Activated CD4-positive, alpha-beta memory T cell treated with anti-CD3 and anti-CD28 coated beads for 36 hours (primary cell): Measurements from ENCODE around the gene SLCO1B3. TPM values are rescaled to one million over a fixed set of nuclear protein-coding genes. Genes with fewer than 3 reads are reported as not detected.

Experiments used
- CTCF ChIA-PET: fragments of 350-600 bp; sonication (Branson Sonifier 250); formaldehyde crosslinking; loops from one replicate; lab custom pipeline; 2021; ENCODE audit warnings: antibody characterized with exemption, inconsistent platforms; lab: Charles Lee
- POLR2A ChIA-PET: fragments of 350-600 bp; sonication (Branson Sonifier 250); formaldehyde crosslinking; loops from one replicate; lab custom pipeline; 2021; ENCODE audit warnings: antibody characterized with exemption; lab: Charles Lee
- DNase-seq: peaks from one replicate; pipeline ENCODE4 v3.0.0-alpha.2; 2020
- H3K27ac Mint-ChIP-seq: one replicate; pipeline ENCODE4 v1.8.0; 2021; ENCODE audit warnings: mixed read lengths
- H3K27me3 Mint-ChIP-seq: one replicate; pipeline ENCODE4 v1.8.0; 2021; ENCODE audit warnings: mixed read lengths
- H3K36me3 Mint-ChIP-seq: one replicate; pipeline ENCODE4 v1.8.0; 2021; ENCODE audit warnings: mixed read lengths
- H3K4me1 Mint-ChIP-seq: one replicate; pipeline ENCODE4 v1.8.0; 2021; ENCODE audit warnings: low read depth, mixed read lengths
- H3K4me3 Mint-ChIP-seq: one replicate; pipeline ENCODE4 v1.8.0; 2021; ENCODE audit warnings: mild to moderate bottlenecking, mixed read lengths
- H3K9me3 Mint-ChIP-seq: one replicate; pipeline ENCODE4 v1.8.0; 2021; ENCODE audit warnings: mixed read lengths
- intact Hi-C: fragments of 100-400 bp; cut with micrococcal nuclease; formaldehyde crosslinking; loops from one replicate; pipeline ENCODE4 v1.15.1; 2023
- total RNA-seq, 2 experiments: library from RNA; stranded (reverse); gene quantifications; one replicate each; pipeline ENCODE4 v1.2.3, GENCODE V29; 2021

The SLCO1B3 gene
- total RNA-seq, 2 experiments from 2014 or later: not detected

DNA sequence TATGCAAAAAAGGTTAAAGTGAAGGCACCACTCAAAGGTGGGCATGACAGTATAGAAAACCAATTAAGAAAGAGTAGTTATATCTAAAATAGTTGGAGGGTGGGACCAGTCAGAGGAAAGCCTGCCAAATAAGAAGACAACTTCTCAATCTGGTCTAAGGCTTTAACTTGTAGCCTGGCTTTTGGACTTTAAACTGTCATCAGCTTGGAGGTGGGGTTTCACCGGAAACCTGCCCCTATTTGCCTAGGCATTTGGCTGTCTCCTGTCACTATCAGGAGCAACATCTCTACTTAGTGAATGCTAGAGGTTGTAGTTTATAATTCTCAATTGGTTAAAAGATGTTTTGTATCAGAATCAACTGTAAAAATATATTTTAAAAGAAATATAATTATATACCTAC is 107.3 kb downstream of the SLCO1B3 start:
- intact Hi-C loops: no loop called here

DNA sequence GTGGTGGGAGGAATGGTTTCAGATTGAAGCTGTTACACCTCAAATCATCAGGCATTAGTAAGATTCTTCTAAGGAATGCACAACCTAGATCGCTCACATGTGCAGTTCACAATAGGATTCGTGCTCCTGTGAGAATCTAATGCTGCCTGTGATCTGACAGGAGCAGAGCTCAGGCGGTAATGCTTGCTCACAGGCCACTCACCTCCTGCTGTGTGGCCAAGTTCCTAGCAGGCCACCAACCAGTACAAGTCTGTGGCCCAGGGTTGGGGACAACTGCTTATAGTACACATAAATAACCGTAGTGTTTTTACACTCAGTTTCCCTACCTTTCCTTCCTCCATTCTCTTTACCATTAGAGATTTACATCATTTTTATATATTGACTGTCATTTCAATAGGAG is 121.4 kb downstream of the SLCO1B3 start:
- peaks cover 4% of the 10 kb centered on the region for H3K9me3 Mint-ChIP-seq
- no peak for DNase-seq
- POLR2A ChIA-PET: no interaction called here
- H3K27me3 Mint-ChIP-seq: no peaks in the 10 kb centered on the region
- H3K27ac Mint-ChIP-seq: no peak overlapping the region
- H3K4me1 Mint-ChIP-seq: no peaks in the 10 kb centered on the region
- intact Hi-C loops: no loop called here
- H3K36me3 Mint-ChIP-seq: no peaks in the 10 kb centered on the region
- H3K4me3 Mint-ChIP-seq: no peak overlapping the region
- CTCF ChIA-PET: no interaction called here

More for the DNA sequence above, 107.3 kb downstream of the SLCO1B3 start:
- Mint-ChIP-seq H3K4me1 (no peaks in the 10 kb centered on the region), H3K9me3 (no peaks in the 10 kb centered on the region), H3K36me3 (no peaks in the 10 kb centered on the region), H3K27me3 (no peaks in the 10 kb centered on the region), H3K27ac (no peak overlapping the region), H3K4me3 (no peak overlapping the region)
- ChIA-PET CTCF (no interaction called here), POLR2A (no interaction called here)
- DNase-seq: no peak

DNA sequence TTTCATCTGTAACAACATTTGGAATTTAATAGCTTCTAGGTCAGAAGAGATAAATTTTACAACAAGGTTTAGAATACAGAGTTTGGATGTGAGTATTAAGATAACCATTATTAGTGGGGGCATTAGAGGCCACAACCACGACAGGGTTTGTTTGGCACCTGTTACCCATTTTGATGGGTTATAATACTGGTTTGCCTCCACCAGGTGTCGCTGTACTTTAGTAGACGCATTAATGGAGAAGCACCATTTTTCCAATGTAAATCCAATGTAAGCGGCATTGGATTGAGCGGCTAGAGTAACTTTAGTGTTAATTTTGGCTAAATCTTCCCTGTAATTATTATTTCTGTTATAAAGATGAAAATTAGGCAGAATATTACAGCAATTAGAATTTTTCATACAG is 136.2 kb downstream of the SLCO1B3 start:
- H3K27ac Mint-ChIP-seq: no peak overlapping the region
- DNase-seq: peak; percentile 14
- H3K4me1 Mint-ChIP-seq: no peaks in the 10 kb centered on the region
- no peaks in the 10 kb centered on the region for H3K36me3 Mint-ChIP-seq
- no peak overlapping the region for H3K4me3 Mint-ChIP-seq
- no peaks in the 10 kb centered on the region for H3K9me3 Mint-ChIP-seq
- intact Hi-C loops: loop anchor here (2.0 kb wide), 1 partner anchor 224 kb away; no protein-coding TSS in a partner anchor
- POLR2A ChIA-PET: no interaction called here
- no peaks in the 10 kb centered on the region for H3K27me3 Mint-ChIP-seq
- CTCF ChIA-PET: no interaction called here

DNA sequence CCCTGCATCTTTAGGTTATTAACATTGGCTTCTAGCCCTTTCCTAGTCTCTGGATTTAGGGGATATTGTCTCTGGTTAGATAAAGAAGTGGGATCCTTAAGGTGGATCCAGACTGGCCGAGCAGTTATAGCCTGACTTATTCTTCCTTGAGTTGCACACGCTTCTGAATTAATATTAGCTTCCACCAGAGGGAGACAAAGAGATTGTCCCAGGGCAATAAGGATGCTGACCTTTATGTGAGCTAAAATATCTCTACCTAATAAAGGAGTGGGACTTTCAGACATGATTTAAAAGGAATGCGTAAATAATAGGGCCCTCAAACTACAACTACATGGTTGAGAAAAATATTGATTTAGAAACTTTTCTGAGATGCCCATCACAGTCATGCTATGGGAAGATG is 139.7 kb downstream of the SLCO1B3 start:
- Mint-ChIP-seq H3K4me3 (no peak overlapping the region), H3K36me3 (no peaks in the 10 kb centered on the region), H3K9me3 (no peaks in the 10 kb centered on the region), H3K4me1 (no peaks in the 10 kb centered on the region), H3K27me3 (no peaks in the 10 kb centered on the region), H3K27ac (no peak overlapping the region)
- CTCF ChIA-PET: interaction anchor here (1.2 to 1.3 kb wide), 2 partner anchors 14 to 215 kb away, joined by 3 to 4 read pairs; no protein-coding TSS in a partner anchor
- DNase-seq: no peak
- POLR2A ChIA-PET: no interaction called here
- intact Hi-C loops: no loop called here

DNA sequence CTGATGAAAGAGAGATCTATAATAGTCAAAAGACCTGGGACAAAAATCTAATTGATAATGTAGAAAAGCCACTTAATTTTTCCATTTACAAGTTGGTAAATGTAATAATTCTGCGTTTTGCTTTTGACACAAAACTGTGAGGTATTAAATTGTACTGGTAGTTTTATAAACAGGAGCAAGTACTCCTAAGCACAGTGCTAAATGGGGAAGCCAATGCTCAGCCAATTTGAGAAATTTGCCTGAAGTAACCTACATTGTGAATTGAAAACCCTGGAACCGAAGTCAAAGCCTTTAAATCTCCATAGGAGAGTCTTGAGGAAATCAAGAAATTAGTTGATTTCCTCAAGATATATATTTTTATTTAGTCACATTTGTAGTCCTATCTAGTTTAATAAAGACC is 152.8 kb downstream of the SLCO1B3 start:
- Mint-ChIP-seq H3K27ac (no peak overlapping the region), H3K36me3 (no peaks in the 10 kb centered on the region), H3K9me3 (peaks cover 2% of the 10 kb centered on the region), H3K4me3 (no peak overlapping the region), H3K4me1 (no peaks in the 10 kb centered on the region), H3K27me3 (no peaks in the 10 kb centered on the region)
- intact Hi-C loops: no loop called here
- ChIA-PET POLR2A (no interaction called here), CTCF (no interaction called here)
- DNase-seq: no peak

DNA sequence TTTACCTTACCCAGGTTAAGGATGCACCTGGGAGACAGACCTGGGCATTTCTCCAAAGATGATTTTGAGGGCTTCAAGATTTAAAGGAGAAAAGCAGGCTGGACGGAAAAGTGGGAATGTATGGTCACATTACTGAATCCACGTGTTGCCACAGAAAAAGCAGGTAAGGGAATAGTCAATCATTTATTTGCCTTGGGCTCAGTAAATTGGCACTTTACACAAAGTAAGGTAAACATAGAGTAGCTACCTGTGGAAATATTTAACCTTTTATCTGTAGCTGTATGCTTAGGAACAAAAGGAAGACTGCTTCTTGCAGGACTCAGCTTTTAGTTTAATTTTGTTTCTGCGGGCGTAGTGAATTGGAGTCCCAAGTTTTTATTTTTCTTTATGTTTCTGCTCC is 153.3 kb downstream of the SLCO1B3 start:
- Mint-ChIP-seq H3K4me3 (no peak overlapping the region), H3K36me3 (no peaks in the 10 kb centered on the region), H3K4me1 (no peaks in the 10 kb centered on the region), H3K27ac (no peak overlapping the region), H3K9me3 (peaks cover 2% of the 10 kb centered on the region), H3K27me3 (no peaks in the 10 kb centered on the region)
- POLR2A ChIA-PET: no interaction called here
- intact Hi-C loops: no loop called here
- CTCF ChIA-PET: no interaction called here
- DNase-seq: no peak

Other genes with a start within 250 kb of the SLCO1B3 start
- not detected for gene SLCO1C1, start 115.4 kb upstream of the SLCO1B3 start, total RNA-seq